ENCODE results near the gene ENPP6.

DNA sequence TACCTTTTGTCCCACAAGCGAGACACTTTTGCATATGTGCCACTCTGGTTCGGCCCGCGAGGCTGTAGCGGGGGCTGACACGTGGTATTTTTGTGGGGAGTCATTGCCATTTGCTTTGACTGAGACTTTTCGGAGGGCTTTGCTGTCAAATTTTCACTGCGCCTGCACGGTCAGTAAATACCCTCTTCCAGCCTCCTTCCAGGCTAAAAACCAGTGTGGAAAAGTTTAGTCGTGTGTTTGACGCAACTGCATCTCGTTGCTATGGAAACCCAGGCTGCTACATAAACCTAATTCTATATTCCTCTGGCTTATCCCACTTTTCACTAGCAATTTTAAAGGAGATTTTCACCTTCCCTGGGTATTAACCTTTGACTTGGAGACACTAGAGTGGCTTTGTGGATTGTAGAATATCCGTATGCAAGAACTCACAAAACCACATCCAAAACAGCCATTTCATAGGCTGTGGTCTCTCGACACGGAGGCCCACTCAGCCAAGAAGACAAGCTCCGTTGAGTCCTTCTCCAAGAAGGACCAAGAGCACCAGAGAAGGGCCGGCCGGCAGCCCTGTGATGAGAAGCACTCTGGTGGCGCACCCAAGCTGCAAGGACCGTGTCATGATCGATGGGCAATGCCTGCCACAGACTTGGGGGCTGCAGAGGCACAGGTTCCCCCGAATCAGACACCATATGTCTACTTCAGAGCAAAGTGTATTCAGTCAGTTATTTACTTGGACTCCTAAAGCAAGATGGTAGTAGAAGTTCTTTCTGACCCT, 38.4 kb upstream of the ENPP6 start:
- TF ChIP-seq GATA2 (IDR thresholded peaks at IDR 0.05; ENCODE audit: low read depth, low read length) = no peak
- TF ChIP-seq GATA3 (IDR thresholded peaks at IDR 0.05; ENCODE audit: low read depth, low read length) = no peak
